HG02870 (cell line): ENCODE data around the gene ACOT12.
"Not testable (repeated sequence)": the region's sequence is repeated elsewhere in the genome, so short reads cannot be mapped to it uniquely, and the experiment has no call there.

Experiments
- ATAC-seq: cut with Tn5 transposase; IDR thresholded peaks from one replicate; pipeline ENCODE4 v1.9.1; 2021; ENCODE audit warnings: mild to moderate bottlenecking, moderate library complexity; ENCODE audit not compliant: unreplicated experiment

Gene ACOT12

DNA sequence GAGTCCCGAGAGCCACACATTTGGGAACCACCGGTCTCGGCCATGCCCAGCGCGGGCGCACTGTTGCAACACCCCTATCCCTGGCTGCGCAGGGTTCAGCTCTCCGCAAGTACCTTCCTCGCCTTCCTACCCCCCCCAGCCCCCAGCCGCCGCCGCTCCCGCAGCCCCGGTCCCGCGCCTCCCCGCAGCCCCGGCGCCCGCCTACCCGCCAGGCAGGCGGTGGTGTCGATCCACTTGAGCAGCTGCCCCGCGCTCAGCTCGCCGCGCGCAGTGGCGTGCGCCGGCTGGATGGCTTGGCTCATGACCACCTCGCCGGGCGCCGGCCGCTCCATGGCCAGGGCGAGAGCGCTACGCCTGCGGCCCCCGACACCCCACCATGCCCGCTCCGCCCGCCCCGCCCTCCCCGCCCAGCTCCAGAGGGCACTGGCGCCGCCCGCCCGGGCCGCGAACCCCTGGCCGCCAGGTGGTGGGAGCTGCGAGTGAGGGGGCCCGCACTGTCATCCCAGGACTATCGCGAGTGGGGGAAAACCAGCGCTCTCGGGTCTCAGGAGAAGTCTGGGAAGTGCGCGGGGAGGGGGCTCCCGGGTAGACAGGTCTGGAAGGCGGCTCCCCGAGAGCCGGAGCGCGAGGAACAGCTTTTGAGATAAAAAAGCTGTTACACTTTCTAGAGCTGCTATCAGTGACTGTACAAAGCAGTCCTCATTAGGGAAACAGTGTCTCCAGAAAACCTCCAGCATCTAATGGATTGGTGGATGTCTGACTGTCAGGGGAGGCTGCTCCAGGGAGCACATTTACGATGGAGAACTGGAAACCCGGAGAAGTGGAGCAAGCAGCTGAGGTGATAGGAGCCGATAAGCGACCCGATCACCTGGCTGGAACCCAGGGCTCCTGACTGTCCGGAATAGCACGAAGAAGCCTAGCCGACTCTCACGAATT is at the start of gene ACOT12:
ACOT12 (minus strand) TSS at position 352 of the 936 bp plus-strand sequence; CDS start at position 332, 20 bp downstream.
- no peak for ATAC-seq

DNA sequence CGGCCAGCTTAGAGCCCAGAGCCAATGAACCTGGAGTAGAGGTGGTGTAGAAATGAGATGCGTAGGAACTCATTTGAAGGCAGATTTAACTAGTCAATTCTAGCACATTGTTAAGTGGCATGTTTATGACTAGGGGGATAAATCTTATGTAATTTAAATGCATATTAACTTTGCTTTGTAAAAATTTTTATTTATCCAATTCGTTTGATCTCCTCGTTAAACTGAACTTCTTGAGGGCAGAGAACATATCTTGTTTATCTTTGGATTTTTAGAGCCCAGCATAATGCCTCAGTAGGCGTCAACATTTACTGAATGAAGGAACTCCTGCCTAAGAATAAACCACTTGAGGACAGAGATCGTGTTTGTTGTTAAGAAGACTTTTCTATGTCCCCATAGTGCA is 41.1 kb upstream of the ACOT12 start:
- no peak for ATAC-seq

GRCh38 chr5:81429985-81430384 is 36.1 kb upstream of the ACOT12 start:
- no peak for ATAC-seq

- ATAC-seq: no peak
Observed at GRCh38 chr5:81429363-81429762, 35.4 kb upstream of the ACOT12 start.

DNA sequence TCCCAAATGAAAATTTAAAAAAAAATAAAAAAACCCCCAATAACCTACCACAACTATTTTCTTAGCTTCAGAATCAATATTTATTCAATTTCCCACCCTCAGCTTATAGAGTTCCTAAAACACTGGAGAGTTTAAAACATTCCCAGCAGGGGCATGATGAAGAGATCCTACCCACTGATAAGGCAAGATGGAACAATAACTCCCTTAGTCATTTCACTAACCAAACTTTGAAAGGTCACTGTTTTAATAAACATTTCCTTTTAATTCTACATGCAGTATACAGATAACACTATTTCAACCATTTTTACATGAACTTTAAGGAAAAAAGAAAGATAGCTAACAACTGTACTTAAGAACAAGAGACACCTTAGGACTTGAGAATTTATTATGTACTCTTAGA is 34.9 kb upstream of the ACOT12 start:
- ATAC-seq: no peak

GRCh38 chr5:81428446-81428845 is 34.5 kb upstream of the ACOT12 start:
- ATAC-seq: no peak

DNA sequence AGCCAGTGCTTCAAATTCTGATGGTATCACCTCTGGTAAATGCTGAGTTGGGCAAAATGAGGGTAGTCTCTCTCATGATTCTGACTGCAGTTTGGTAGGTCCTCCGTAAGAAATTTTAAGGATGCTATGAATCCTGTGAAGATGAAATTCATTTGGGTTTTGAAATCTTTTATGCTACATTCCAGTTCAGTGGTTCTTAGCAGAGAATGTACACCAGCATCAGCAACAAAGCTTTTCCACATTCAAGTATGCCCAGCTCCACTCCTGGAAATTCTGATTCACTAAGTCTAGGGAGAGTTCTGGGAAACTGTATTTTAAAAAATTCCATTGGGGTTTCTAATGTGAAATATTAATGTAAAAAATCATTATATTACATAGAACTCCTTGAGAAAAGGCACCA is 33.6 kb upstream of the ACOT12 start:
- no peak for ATAC-seq

DNA sequence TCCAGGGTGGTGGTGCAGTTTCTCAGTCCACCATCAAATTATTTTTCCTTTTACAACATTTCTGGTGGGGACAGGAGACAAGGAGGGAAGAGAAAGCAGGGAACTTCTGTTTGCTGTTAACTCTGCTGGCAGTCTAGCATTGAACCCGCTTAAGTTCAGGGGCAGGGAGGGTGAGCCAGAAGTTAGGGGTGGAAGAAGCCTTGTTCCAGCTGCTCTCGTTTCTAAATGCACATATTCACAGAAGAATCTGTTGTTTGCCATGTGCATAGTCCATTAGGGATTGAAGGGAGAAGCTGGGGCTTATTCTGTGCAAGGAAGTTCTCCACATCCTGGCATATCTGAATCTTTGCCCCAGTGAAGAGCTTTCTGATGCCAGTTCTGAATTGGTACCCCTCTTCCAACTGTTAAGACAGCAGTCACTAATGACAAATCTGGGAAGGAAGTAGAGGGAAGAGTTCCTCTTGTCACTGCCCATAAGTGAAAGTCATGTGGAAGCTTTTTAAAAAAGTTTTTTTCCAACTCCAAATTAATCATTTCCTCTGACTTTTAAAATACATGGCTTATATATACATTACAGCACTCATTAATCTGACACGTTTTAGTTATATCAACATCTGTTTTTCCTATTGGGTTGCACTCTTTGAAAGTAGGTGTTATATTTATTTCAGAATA is 32.6 kb upstream of the ACOT12 start:
- no peak for ATAC-seq

DNA sequence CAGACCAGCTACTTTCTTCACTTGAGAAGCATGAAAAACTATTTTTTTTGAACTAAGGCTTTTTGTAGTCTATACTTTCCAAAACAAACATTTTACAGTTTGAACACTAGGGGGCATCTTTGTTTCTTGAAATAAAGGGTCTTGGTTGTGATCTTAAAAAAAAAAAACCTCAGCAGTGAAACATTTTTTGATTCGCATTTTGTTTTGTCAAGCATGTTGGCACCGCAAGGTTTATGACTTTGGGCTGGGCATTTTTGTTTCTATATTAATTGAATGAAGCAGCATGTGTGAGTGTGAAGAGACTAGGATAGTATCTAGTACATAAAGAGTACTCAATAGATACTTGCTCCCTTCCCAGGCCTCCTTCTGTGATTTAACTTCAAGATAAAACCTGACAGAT is 31.6 kb upstream of the ACOT12 start:
- ATAC-seq: no peak

DNA sequence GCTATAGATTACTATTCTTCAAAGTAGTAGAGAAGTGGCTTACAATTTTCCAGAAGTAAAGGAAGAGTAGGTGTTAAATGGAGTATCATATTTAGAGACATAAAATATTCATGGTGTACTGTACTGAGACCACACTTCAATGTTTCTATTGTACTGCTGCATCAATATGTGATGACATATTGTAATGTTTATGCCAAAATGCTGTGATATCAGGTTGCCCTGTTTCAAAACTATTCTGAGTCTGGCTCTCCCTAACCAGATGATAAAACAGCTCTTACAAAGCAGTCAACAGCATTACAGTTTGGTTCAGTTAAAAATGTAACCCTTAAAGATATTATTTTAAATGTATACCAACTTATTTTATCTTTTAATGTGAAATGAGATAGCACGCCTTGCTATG is 30.8 kb upstream of the ACOT12 start:
- no peak for ATAC-seq

DNA sequence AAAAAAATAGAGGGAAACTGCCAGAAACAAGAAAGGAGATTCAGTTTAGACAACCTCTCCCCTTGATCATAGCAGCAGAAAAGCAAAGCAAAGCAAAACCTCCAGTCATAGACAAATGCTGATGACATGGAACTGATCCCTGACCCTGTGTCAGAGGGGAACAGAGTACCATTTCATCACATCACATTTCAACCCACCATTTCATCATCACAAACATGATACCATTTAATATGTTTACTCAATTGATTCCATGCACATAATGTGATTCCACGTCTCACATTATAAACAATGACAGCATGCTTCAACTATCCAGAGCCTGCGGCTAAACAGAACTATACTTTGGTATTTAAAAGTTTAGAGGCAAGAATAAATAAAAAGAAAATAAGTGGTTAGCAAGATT is 28.7 kb upstream of the ACOT12 start:
- ATAC-seq: no peak

- peak; percentile 55 for ATAC-seq
Observed at GRCh38 chr5:81420039-81420667, 26.2 kb upstream of the ACOT12 start.

DNA sequence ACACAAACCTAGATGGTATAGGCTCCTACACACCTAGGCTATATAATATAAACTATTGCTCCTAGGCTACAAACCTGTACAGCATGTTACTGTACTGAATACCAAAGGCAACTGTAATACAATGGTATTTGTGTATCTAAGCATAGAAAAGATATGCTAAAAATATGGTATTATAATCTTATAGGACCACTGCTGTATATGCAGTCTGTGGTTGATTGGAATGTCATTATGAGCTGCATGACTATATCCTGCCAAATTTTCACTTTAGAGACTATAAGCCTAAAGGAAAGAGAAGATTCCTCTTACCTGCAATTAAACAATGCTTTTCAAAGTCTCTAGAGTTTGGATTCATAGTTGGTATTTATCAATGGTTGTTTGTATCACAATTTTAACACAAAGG is 24.7 kb upstream of the ACOT12 start:
- no peak for ATAC-seq

DNA sequence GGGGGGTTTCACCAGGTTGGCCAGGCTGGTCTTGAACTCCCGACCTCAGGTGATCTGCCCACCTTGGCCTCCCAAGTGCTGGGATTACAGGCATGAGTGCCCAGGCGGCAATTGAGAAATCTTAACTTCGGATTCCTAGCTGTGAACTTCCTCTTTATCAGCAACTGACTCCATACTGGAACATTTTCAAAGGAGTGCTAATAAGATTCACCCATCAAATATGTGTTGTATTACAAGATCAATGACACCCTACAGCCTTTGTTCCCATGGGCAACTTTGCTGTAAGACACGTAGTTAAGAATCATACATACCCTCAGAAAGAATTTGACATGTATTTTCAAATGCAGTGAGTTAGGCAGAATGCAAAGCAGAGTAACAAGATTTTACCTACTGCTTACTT is 23.1 kb upstream of the ACOT12 start:
- no peak for ATAC-seq

DNA sequence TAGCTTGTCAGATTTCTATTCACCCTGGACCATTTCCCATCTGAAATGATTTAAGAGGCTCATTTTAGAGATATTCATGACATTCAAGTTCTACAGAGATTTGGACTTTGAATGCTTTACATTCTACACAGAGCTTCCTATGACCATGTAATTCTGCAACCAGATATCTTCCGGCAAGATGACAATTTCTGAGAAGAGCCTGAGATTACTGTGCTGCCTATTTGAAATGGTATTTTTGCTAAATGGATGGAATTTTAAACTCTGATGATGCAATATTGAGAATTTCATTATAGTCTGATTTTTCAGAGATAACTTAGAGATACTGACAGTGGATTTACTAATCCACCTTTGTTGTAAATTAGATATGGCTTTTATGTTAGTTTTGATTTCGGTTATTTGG is 16.0 kb upstream of the ACOT12 start:
- ATAC-seq: no peak

GRCh38 chr5:81409361-81409760 is 15.4 kb upstream of the ACOT12 start:
- ATAC-seq: no peak

DNA sequence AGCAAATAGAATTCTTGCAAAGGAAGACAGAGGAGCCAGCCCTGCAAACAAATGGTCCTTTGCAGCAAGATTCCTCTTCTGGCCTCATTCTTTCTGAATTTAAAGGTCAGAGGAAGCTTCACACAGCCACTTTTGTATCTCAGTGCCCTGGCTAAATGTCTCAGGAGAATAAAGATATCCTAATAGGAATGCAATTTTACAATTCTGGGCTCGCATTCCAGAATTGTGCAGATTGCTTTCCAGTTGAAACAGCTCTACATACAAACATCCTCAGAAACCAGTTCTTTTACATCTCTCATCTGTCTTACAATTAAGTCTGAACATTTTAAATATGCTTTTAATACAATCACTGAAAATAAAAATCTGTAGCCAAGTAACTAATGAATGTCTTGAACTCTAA is 14.6 kb upstream of the ACOT12 start:
- no peak for ATAC-seq

GRCh38 chr5:81407811-81408210 is 13.9 kb upstream of the ACOT12 start:
- ATAC-seq: not testable (repeated sequence)

- no peak for ATAC-seq
Observed at GRCh38 chr5:81405126-81405891, 11.4 kb upstream of the ACOT12 start.

DNA sequence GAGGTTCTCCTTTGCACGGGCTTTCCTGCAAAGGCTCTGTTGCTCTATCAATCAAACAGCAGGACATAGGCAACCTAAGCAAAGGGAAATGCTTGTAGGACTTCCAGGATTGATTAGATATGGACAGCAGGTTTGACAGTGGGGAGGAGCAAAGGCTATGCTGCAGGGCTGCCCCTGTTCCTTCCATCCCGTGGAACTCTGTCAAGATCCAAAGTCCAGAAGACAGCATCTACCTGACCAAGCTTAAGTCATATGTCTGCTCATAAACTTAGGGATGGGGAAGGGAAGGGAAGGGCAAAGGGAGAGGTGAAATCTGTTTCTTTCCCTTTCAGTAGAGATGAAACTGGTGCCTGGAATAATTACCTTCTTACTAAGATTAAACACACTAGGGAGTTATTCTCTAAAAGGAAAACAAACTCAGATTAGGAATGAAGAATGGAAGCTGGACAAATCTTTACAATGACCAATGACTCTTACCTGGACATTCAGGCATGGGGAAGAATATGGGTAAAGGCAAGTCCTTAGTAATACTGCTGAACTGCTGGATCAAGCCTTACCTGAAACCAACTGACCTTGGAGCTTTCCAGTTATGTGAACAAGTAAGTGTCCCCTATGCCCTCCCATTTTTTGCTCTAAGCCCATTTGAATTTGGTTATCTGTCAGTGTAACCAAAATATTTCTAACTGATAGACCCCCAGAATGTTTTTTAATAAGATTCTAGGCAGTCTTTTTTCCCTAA is 8.4 kb upstream of the ACOT12 start:
- no peak for ATAC-seq
